Glomerular endothelial cell (primary cell): Measurements from ENCODE around the gene MBNL2. TPM values are rescaled to one million over a fixed set of nuclear protein-coding genes. Genes with fewer than 3 reads are reported as not detected.
"Not testable (repeated sequence)": the region's sequence is repeated elsewhere in the genome, so short reads cannot be mapped to it uniquely, and the experiment has no call there.

Experiments used
- DNase-seq: peaks from one replicate; pipeline ENCODE4 v3.0.0-alpha.2; 2011; ENCODE audit warnings: low read depth, low spot score; ENCODE audit errors: extremely low read depth
- total RNA-seq: library from RNA; depleted of rRNA; stranded (reverse); fragments of >200 nt; gene quantifications from 2 replicates; pipeline ENCODE4 v1.2.3, GENCODE V29; 2015

Gene MBNL2
- total RNA-seq, 1 donor from 2014 or later, result 110 TPM

DNA sequence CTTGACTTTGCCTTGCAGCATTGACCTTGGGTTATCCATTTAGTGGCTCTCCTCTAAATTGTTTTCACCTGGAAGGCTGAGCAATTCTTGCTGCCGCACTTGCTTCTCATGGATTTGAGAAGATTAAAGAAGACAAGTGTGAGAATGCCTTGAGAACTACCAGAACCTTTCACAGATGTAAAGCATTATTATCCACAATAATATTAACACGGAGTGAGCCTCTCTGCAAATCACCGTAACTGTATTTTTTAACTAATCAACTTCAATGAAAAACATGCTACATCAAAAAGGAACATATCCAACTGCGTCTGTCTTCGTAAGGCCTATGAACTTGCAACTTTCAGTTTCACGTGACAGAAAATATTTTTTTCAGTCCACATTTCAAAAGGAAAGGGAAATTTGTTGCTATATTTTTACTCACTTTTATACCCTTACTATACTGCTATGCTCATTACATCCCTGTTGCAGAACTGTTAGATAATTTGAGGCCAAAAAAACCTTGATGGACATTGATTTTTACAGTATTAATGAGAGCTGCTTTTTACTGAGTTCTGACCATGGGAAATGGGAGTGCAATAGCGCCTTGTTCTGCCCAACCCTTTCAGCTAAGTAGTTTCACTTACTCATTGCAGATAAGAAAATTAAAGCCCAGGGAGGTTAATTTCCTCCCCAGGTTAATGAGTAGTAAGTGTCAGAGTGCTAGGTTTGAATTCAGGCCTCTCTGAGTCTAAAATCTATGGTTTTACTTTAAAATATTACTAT, 118.0 kb downstream of the MBNL2 start:
- no peak for DNase-seq

DNA sequence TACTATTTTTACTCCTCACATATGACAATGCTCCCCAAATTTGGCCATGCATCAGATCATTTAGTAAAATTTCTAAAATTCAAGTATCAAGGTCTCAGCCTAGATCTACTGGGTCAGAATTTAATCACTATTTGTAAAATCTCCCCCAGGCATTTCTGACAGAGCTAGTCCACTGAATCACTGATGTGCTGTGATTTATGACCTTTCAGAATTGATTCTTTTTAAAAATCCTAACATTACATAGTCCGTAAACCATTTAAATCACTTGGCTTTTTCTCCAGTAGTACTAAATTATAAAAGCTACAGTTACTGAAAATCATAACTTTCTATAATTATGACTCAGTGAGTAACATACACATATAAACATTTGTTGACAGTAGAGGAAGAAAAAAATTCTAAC, 119.0 kb downstream of the MBNL2 start:
- no peak for DNase-seq

GRCh38 chr13:97342136-97342535, 120.0 kb downstream of the MBNL2 start:
- no peak for DNase-seq

DNA sequence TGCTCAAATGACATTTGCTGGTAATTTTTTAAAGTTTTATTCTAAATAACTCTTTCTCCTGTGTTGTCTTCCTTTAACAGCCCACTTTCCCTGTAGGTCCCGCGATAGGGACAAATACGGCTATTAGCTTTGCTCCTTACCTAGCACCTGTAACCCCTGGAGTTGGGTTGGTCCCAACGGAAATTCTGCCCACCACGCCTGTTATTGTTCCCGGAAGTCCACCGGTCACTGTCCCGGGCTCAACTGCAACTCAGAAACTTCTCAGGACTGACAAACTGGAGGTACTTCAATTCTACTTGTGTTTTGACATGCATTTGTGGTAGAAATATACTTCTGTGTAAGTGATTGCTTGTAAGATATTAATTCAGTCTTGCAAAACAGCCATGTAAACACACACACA, 120.8 kb downstream of the MBNL2 start:
- DNase-seq, result no peak

GRCh38 chr13:97344265-97345175, 122.4 kb downstream of the MBNL2 start:
- DNase-seq, result no peak

GRCh38 chr13:97346097-97346496, 124.0 kb downstream of the MBNL2 start:
- no peak for DNase-seq

DNA sequence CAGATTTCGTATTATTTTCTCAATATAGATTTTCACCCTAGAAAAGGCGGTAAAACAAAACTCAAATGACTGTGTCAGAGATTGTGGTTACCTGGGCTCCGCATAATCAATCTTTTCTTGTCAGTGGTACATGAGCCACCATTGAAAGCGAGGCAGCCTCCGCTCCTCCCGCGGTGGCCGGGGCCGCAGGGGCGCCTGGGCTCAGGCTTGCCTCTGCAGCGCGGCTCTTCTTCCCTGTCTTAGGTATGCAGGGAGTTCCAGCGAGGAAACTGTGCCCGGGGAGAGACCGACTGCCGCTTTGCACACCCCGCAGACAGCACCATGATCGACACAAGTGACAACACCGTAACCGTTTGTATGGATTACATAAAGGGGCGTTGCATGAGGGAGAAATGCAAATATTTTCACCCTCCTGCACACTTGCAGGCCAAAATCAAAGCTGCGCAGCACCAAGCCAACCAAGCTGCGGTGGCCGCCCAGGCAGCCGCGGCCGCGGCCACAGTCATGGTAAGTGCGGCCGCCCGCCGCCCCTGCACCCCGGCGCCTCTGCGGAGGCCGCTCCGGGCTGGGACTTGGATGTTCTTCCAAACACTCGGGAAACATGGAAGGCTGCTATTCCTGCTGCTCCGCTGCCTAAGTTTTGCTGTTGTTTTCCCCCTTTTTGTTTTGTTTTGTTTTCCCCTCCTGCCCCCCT, 124.6 kb downstream of the MBNL2 start:
- DNase-seq, result no peak

DNA sequence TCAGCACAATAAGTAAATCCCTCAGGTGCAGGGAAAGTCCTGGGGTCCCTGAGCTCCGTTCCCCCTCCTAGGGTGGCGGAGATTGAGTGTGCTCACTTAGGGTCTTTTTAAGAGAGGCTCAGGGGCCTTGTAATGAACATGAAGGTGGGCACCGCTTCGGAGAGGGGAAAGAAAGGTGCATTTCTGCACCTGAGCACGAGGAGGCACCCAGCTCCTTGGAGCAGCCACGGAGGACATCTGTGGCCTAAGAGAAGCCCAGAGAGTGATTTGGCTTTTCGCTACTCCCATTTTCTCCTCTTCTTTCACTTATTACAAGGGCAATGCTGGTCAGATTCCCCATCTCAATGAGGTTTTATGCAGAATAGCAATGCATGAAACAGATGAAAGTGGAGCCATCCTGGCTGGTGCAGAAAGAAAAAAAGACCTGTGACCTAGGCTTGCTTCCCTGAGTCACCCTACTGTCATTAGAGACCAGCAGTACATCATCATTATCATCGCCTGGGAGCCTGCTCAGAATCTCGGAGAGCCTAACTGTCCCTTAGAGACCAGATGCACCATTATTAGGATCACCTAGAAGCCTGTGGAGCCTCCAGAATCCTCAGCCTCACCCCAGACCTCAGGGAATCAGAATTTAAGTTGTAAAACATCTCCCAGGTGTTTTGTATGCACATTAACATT, 125.3 kb downstream of the MBNL2 start:
- no peak for DNase-seq

- no peak for DNase-seq
Observed at GRCh38 chr13:97348569-97349100, 126.5 kb downstream of the MBNL2 start.

- DNase-seq, result not testable (repeated sequence)
Observed at GRCh38 chr13:97352012-97352411, 129.9 kb downstream of the MBNL2 start.

DNA sequence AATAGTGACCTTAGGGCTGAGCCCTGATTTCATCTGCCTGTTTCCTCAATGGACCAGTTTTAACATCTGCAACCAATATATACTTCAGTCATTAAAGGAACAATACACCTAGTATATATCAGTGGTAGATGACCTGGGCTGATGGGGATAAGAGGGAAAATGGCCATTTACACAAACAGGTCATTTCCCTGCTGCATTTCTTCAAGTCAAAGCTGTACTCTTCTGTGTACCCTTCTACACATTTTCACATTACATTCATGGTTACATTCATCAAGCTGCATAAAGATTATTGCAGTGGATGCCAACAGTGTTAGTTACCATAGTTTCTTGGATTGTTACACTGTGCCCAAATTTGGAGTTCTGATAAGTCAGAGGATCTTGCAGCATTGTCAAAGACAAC, 130.7 kb downstream of the MBNL2 start:
- DNase-seq, result no peak

- DNase-seq, result no peak
Observed at GRCh38 chr13:97353927-97354675, 132.0 kb downstream of the MBNL2 start.

DNA sequence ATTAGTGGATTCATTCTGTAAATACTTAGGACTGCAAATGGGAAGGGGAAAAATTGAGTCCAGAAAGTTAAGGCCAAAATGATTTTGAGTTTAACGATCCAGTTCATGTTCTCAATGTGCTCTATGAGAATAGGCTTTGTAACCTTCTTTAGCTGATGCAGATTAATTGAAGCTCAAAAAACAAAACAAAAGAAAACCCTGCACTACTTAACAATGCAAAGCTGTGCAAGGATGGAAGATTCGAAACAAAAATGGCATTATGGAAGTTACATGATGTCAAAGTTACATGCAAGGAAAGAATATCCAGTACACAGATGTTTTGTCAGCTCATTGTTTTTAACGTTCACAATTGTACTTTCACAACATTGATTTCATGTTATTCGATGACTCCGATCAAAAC, 132.7 kb downstream of the MBNL2 start:
- DNase-seq, result no peak

DNA sequence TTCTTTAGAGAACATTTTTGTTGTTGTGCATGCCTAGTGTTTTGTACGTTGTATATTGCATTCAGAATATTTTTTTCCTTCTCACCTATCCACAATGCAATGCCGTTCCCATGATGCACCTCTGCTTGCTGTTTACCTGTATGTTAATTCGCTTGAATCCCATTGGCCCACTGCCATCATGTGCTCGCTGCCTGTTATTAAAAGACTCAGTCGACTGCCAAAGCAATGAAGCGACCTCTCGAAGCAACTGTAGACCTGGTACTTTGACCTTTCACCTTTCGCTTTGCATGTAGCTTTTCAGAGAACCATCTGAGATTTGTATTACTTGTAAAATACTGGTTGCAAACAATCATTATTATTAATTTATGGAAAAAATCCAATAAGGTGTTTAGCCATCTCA, 134.5 kb downstream of the MBNL2 start:
- DNase-seq, result no peak

GRCh38 chr13:97359181-97360057, 137.3 kb downstream of the MBNL2 start:
- DNase-seq, result no peak

DNA sequence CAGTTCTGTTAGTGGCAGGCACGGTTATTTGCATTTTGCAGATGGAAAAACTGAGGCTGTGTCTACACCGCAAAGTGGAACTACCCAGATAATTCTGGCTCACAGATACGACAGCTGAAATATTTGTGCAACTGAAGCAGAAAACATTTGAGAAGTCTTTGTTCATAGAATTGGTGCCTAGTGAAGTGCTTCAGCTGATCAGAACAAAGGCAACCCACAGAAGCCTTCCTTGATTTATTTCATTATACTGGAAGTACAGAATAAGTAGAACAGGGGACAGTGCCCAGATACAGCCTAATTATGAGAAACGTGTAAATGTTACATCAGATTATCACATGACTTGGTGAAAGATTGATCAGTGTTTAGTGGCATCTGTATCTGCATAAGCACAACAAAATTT, 138.5 kb downstream of the MBNL2 start:
- no peak for DNase-seq

- no peak for DNase-seq
Observed at GRCh38 chr13:97364031-97364430, 141.9 kb downstream of the MBNL2 start.

DNA sequence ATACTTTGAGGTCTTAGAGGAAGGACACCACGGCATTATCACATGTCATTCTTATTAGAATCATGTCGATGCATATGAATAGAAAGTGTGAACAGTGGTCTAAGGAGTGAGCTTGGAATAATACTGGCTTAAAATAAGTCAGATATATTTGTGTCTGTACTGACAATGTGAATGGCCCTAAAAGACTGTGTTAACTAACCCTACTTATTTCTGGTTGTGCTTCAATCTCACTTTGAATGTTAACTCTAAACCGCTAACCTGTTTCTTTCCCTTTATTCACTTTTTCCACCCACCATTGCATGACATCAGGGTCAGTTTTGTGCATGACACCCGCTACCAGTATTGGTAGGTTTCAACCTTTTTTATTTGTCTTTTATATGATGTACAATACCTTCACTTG, 142.7 kb downstream of the MBNL2 start:
- DNase-seq, result no peak

GRCh38 chr13:97366172-97366688, 144.1 kb downstream of the MBNL2 start:
- no peak for DNase-seq
